Activated CD4-positive, alpha-beta T cell treated with anti-CD3 and anti-CD28 coated beads, Interleukin-2, amount 10 ng/mL, durations not matched to agents 24 days and 14 days (primary cell): Measurements from ENCODE around the gene ATP8B4. TPM values are rescaled to one million over a fixed set of nuclear protein-coding genes. Genes with fewer than 3 reads are reported as not detected.

ENCODE experiments used
- DNase-seq: peaks from one replicate; pipeline ENCODE4 v3.0.0; 2022
- H3K27ac Mint-ChIP-seq: one replicate; pipeline ENCODE4 v1.8.0; 2022; ENCODE audit warnings: mild to moderate bottlenecking, mixed read lengths
- H3K27me3 Mint-ChIP-seq: one replicate; pipeline ENCODE4 v1.8.0; 2022; ENCODE audit warnings: mixed read lengths
- H3K36me3 Mint-ChIP-seq: one replicate; pipeline ENCODE4 v1.8.0; 2022; ENCODE audit warnings: low read depth, mild to moderate bottlenecking, mixed read lengths
- H3K4me1 Mint-ChIP-seq: one replicate; pipeline ENCODE4 v1.8.0; 2021; ENCODE audit warnings: mixed read lengths
- H3K4me3 Mint-ChIP-seq: one replicate; pipeline ENCODE4 v1.8.0; 2022; ENCODE audit warnings: mild to moderate bottlenecking, moderate library complexity, mixed read lengths
- H3K9me3 Mint-ChIP-seq: one replicate; pipeline ENCODE4 v1.8.0; 2021; ENCODE audit warnings: mixed read lengths
- intact Hi-C: fragments of 100-400 bp; cut with micrococcal nuclease; formaldehyde crosslinking; loops from one replicate; pipeline ENCODE4 v1.15.1; 2023
- total RNA-seq: library from RNA; stranded (reverse); gene quantifications from 2 replicates; pipeline ENCODE4 v1.2.3, GENCODE V29; 2022

The ATP8B4 gene
- total RNA-seq, 1 donor from 2014 or later = 38.5 TPM

DNA sequence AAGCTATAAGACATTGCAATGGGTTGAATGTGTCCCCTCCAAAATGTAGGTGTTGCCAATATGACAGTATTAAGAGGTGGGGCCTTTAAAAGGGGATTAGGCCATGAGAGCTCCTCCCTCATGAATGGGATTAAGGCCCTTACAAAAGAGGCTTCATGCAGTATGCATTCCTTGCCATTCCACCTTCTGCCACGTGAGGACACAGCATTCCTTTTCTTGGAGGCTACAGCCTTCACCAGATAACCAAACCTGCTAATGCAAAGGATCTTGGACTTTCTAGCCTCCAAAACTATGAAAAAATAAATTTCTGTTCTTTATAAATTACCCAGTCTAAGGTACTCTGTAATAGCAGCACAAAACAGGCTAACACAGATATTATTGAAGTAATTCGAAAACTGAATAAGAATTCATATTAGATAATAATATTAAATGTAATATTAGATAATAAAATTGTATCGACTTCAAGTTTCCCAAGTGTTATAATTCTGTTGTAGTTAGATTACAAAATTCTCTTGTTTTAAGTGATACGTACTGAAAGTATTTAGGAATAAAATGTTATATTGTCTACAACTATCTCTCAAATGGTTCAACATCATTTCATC, 29.4 kb upstream of the ATP8B4 start:
- Mint-ChIP-seq H3K27me3 (no peaks in the 10 kb centered on the region), H3K4me1 (peaks cover 33% of the 10 kb centered on the region), H3K36me3 (peaks cover 13% of the 10 kb centered on the region), H3K27ac (no peak overlapping the region), H3K9me3 (no peaks in the 10 kb centered on the region), H3K4me3 (no peak overlapping the region)
- peak; percentile 49 for DNase-seq
- intact Hi-C loops = loop anchor here (5.0 to 10.0 kb wide), 5 partner anchors 154 to 1794 kb away; partner anchors contain the start of gene FGF7

DNA sequence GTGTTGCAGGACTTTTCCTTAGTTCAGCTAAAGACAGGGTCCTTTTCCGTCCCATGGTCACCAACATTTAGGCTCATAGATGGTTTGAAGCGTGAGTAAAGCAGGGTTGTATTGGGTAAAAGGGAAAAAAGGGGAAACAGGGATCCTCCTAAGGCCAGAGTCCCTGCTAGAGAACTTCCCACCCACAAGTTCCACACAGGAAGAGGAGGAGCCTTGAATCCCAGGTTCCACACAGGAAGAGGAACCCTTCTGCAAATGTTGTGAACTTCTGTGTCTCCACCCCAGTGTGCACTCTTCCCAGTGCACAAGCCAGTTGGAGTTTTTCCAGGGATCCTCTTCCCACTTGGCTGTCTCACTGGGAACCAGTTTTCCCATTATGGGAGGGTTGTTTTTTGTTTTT, 27.6 kb upstream of the ATP8B4 start:
- Mint-ChIP-seq H3K4me3 (no peak overlapping the region), H3K4me1 (peaks cover 44% of the 10 kb centered on the region)

DNA sequence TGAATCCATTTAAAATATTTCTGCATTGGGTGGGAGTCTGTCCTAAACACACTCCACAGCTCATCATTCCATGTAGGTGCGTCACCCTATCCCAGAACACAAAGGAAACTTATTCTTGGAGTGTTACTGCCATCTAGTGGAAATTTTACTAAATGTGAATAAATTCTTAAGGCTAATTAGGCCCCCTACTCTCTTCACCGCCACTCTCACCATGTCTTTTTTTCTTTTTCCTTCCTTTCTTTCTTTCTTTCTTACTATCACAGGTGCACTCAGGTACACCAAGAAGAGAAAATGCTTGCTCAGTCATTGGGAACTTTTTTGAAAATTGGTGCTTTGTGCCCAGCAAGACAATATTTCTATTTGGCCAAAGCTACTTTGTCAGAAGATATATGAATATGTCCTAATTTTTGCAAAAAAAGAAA, 26.4 kb upstream of the ATP8B4 start:
- Mint-ChIP-seq H3K4me1 (peaks cover 45% of the 10 kb centered on the region), H3K27me3 (no peaks in the 10 kb centered on the region), H3K4me3 (no peak overlapping the region), H3K27ac (no peak overlapping the region), H3K36me3 (peaks cover 25% of the 10 kb centered on the region), H3K9me3 (peaks cover 4% of the 10 kb centered on the region)
- intact Hi-C loops = loop anchor here (1.0 to 10.0 kb wide), 7 partner anchors 151 to 1791 kb away; partner anchors contain the start of genes DTWD1, FAM227B and FGF7
- DNase-seq = peak; percentile 62

More for the DNA sequence above, 27.6 kb upstream of the ATP8B4 start:
- peaks cover 4% of the 10 kb centered on the region for H3K9me3 Mint-ChIP-seq
- H3K27ac Mint-ChIP-seq = peak overlapping the region; percentile 13
- H3K36me3 Mint-ChIP-seq = peaks cover 24% of the 10 kb centered on the region
- H3K27me3 Mint-ChIP-seq = no peaks in the 10 kb centered on the region
- intact Hi-C loops = loop anchor here (5.0 to 10.0 kb wide), 5 partner anchors 152 to 1792 kb away; partner anchors contain the start of gene FGF7
- no peak for DNase-seq

DNA sequence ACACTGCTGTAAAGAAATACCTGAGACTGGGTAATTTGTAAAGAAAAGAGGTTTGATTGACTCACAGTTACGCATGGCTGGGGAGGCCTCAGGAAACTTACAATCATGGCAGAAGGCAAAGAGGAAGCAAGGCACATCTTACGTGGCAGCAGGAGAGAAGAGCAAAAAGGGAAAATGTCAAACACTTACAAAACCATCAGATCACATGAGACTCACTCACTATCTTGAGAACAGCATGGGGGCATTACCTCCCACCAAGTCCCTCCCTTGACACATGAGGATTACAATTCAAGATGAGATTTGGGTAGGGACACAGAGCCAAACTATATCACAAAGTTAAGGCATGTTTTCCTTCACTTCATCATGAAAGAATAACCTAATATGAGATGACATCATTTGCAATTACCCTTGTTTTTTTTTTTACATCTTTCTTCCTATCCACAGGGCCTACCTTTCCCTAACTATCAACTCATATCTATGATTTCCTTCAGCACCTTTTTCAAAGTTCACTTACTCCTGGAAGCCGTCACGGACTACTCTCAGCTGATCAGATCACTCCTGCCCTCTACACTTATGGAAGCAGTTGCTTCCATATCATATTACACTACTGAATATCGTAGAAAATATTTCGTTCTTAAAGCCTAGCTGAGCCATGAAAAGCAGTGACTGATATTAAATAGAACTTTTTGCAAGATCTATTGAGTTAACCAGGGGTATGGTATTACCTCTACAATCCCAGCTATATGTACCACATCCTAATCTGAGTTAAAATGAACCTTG, 25.5 kb upstream of the ATP8B4 start:
- H3K27ac Mint-ChIP-seq = peak overlapping the region; percentile 57

DNA sequence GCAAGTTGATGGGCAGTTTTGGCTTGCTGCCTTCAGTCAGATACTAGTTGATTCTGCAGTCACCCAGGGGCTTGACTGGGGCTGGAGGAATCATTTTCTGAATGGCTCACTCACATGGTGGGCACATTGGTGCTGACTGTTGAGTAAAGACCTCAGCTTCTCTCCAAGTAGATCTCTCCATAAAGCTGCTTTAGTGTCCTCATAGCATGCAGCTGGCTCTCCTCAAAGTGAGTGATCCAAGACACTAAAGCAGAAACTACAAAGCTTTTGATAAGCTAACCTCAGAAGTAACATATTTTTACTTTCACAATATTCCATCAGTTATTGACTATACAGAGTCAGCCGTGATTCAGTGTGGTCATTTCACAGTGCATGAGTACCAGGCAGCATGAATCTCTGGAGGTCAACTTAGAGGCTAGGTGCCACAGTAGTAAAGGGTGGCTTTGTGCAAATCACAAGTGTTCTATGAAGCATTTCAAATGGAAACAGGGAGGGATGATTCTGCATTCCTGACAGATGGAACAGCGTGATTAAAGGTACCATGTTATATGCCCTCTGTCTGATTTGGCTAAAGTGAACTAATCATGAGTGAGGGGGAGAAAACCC, 24.3 kb upstream of the ATP8B4 start:
- Mint-ChIP-seq H3K4me3 (no peak overlapping the region), H3K36me3 (peaks cover 26% of the 10 kb centered on the region), H3K27me3 (no peaks in the 10 kb centered on the region), H3K4me1 (peaks cover 43% of the 10 kb centered on the region), H3K9me3 (peaks cover 4% of the 10 kb centered on the region), H3K27ac (peak overlapping the region; percentile 3)
- DNase-seq = peak; percentile 53
- intact Hi-C loops = loop anchor here (5.0 to 10.0 kb wide), 4 partner anchors 149 to 1789 kb away; partner anchors contain the start of gene FGF7

More for the DNA sequence above, 25.5 kb upstream of the ATP8B4 start:
- H3K9me3 Mint-ChIP-seq = peaks cover 4% of the 10 kb centered on the region
- peaks cover 23% of the 10 kb centered on the region for H3K36me3 Mint-ChIP-seq
- no peaks in the 10 kb centered on the region for H3K27me3 Mint-ChIP-seq
- intact Hi-C loops = loop anchor here (1.0 to 10.0 kb wide), 8 partner anchors 150 to 1790 kb away; partner anchors contain the start of genes DTWD1, FAM227B and FGF7
- peak; percentile 53 for DNase-seq
- peaks cover 44% of the 10 kb centered on the region for H3K4me1 Mint-ChIP-seq
- no peak overlapping the region for H3K4me3 Mint-ChIP-seq

DNA sequence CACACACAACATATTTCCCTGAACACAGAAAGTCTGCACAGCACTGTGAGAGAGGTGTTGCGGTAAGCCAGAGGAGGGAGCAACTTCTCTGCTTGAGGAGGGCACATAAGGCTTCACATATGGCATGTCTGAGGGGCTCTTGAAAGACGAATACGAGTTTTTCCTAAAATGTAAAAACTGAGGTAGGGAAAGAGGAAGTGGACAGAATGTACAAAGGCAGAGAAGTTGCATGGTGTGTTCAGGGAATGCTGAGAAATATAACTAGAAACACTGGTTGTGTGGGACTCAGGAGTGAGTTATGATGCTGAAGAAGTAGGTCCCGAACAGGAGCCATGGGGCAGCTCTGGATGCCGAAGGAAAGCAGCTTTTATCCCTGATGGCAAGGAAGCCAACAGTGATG, 22.8 kb upstream of the ATP8B4 start:
- H3K9me3 Mint-ChIP-seq = peaks cover 4% of the 10 kb centered on the region
- H3K27me3 Mint-ChIP-seq = no peaks in the 10 kb centered on the region
- H3K4me3 Mint-ChIP-seq = no peak overlapping the region
- intact Hi-C loops = loop anchor here (5.0 to 10.0 kb wide), 4 partner anchors 147 to 1787 kb away; partner anchors contain the start of gene FGF7
- no peak overlapping the region for H3K27ac Mint-ChIP-seq
- peaks cover 30% of the 10 kb centered on the region for H3K36me3 Mint-ChIP-seq
- DNase-seq = no peak
- H3K4me1 Mint-ChIP-seq = peaks cover 57% of the 10 kb centered on the region

DNA sequence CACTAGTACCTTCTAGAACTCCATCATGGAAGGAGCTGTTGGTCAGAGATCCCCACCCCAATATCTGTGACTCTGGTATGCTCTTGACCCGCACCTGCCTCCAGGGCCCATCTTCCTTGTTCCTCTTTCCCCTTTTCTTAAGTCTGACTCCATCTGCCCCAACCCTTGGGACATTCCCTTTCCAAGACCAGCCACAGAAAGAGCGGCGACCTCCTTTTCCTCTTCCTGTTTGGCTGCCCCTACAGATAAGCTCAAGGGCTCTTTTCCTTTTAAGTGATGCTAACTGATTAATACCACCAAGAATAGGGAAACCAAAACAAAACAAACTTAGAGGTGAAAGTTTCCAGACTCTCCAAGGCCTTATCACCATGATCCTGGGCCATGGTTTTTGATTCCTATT, 21.9 kb upstream of the ATP8B4 start:
- Mint-ChIP-seq H3K27ac (peak overlapping the region; percentile 9), H3K27me3 (no peaks in the 10 kb centered on the region), H3K36me3 (peaks cover 31% of the 10 kb centered on the region), H3K4me1 (peaks cover 58% of the 10 kb centered on the region), H3K9me3 (peaks cover 4% of the 10 kb centered on the region), H3K4me3 (no peak overlapping the region)
- intact Hi-C loops = loop anchor here (5.0 to 10.0 kb wide), 4 partner anchors 146 to 1786 kb away; partner anchors contain the start of gene FGF7
- DNase-seq = peak; percentile 49

DNA sequence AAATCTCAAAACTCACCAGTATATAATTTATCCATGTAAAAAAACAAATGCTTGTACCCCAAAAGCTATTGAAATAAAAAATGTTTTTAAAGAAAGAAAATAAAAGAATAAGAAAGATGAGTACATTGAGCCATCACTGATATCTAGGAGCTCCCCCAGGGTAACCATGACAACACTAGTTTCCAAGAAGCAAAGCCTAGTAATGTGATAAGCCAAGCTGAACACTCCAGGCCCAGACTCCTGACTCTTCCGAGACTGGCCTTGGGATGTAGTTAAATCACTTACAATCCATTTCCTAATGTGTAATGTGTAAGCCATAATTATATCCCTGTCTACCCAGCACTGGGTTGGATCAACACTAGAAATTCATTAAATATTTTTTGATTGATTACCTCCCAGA, 21.1 kb upstream of the ATP8B4 start:
- peaks cover 2% of the 10 kb centered on the region for H3K27me3 Mint-ChIP-seq
- H3K9me3 Mint-ChIP-seq = peaks cover 4% of the 10 kb centered on the region
- no peak overlapping the region for H3K27ac Mint-ChIP-seq
- intact Hi-C loops = loop anchor here (5.0 to 10.0 kb wide), 4 partner anchors 145 to 1785 kb away; partner anchors contain the start of gene FGF7
- peak; percentile 45 for DNase-seq
- no peak overlapping the region for H3K4me3 Mint-ChIP-seq
- peaks cover 64% of the 10 kb centered on the region for H3K4me1 Mint-ChIP-seq
- peaks cover 36% of the 10 kb centered on the region for H3K36me3 Mint-ChIP-seq

DNA sequence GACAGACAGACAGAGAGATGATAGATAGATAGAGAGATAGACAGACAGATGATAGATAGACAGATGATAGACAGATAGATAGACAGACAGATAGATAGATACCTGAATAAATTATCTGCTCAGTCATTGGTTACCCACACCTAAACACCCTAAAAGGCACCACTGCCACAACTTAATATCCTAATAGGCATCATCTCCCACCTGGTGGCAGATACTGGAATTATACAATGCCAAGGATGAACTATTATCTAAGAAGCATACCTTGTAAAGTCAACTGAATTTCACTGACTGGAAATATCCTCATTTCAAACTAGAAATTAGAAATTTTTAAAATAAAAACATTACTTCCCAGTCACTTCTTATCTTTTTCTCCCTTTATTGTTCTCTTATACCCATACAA, 19.4 kb upstream of the ATP8B4 start:
- Mint-ChIP-seq H3K9me3 (peaks cover 4% of the 10 kb centered on the region), H3K4me3 (no peak overlapping the region), H3K27ac (peak overlapping the region; percentile 95), H3K36me3 (peaks cover 31% of the 10 kb centered on the region), H3K4me1 (peaks cover 64% of the 10 kb centered on the region), H3K27me3 (peaks cover 2% of the 10 kb centered on the region)
- DNase-seq = no peak
- intact Hi-C loops = loop anchor here (5.0 to 10.0 kb wide), 4 partner anchors 109 to 1254 kb away; partner anchors contain the start of gene COPS2

DNA sequence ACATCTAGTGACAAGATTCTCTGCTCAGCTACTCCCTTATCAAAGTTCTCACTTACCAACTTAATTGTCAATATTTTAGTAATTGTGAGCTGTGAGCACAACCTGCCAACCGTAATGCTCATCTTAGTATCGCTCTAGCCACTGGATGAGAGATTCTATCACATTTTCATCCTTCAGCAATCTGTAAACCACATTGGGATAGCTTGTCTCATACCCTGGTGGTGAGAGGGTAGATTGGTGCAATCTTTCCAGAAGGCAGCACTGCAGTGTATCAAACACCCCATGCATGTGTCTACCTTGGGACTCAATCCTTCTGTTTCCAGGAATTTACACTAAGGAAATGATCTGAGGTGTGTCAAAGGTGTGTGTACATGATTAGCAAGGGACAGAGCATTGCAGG, 18.9 kb upstream of the ATP8B4 start:
- Mint-ChIP-seq H3K4me1 (peaks cover 62% of the 10 kb centered on the region), H3K27me3 (peaks cover 2% of the 10 kb centered on the region), H3K4me3 (peak overlapping the region; percentile 7), H3K27ac (peak overlapping the region; percentile 95), H3K9me3 (peaks cover 4% of the 10 kb centered on the region), H3K36me3 (peaks cover 31% of the 10 kb centered on the region)
- peak; percentile 59 for DNase-seq
- intact Hi-C loops = loop anchor here (1.0 to 10.0 kb wide), 6 partner anchors 39 to 1253 kb away; partner anchors contain the start of gene COPS2

DNA sequence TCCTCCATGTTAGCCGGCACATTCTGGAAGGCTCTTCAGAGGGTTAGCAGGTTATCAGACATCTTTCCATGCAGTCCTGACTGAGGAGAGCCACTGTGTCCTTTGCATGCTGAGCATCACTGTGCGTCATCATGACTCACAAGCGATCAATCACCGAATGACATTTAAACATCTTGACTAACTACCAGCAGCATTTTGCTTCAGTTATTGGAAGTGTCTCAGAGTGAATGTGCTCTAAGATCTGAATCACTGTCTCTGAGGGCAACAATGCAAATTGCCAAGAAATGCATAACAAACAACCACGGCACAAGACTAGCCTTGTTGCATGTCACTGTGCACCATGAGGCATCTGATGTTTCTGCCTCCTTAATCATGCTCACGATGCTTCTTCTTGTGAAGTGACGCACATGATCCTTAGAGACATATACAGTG, 18.3 kb upstream of the ATP8B4 start:
- DNase-seq = peak; percentile 79
- peak overlapping the region; percentile 95 for H3K27ac Mint-ChIP-seq
- peak overlapping the region; percentile 74 for H3K4me3 Mint-ChIP-seq
- peaks cover 2% of the 10 kb centered on the region for H3K27me3 Mint-ChIP-seq
- peaks cover 8% of the 10 kb centered on the region for H3K9me3 Mint-ChIP-seq
- peaks cover 59% of the 10 kb centered on the region for H3K4me1 Mint-ChIP-seq
- intact Hi-C loops = loop anchor here (1.0 to 10.0 kb wide), 6 partner anchors 40 to 1253 kb away; partner anchors contain the start of gene COPS2
- peaks cover 31% of the 10 kb centered on the region for H3K36me3 Mint-ChIP-seq

DNA sequence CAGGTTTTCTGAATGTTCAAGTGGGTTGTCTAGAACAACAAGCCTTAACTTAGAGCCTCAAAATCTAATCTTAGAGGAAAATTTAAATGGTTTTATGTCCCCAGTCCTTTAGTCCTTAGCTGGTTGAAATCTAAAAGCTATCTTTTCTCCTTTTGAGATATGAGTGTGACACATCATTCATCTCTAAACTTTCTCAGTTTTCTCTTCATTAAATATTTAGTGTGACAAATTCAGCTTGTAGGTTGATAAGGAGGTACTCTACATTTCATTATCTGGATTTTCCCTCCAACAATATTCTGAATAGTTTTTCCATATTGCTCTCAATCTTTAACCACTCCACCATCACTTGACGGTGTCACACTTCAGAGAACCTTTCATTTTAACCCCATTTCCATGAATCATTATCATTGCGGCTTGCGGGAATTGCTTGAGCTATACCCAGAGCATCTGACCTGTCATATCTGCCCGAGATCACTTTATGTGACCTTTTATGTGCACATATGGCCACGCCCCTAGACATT, 16.1 kb upstream of the ATP8B4 start:
- peak overlapping the region; percentile 63 for H3K4me3 Mint-ChIP-seq
- DNase-seq = peak; percentile 90
- H3K4me1 Mint-ChIP-seq = peaks cover 53% of the 10 kb centered on the region
- intact Hi-C loops = loop anchor here (1.0 to 10.0 kb wide), 12 partner anchors 17 to 1250 kb away; partner anchors contain the start of genes COPS2 and SPPL2A
- peaks cover 28% of the 10 kb centered on the region for H3K36me3 Mint-ChIP-seq
- peak overlapping the region; percentile 95 for H3K27ac Mint-ChIP-seq
- peaks cover 8% of the 10 kb centered on the region for H3K9me3 Mint-ChIP-seq
- H3K27me3 Mint-ChIP-seq = peaks cover 2% of the 10 kb centered on the region

DNA sequence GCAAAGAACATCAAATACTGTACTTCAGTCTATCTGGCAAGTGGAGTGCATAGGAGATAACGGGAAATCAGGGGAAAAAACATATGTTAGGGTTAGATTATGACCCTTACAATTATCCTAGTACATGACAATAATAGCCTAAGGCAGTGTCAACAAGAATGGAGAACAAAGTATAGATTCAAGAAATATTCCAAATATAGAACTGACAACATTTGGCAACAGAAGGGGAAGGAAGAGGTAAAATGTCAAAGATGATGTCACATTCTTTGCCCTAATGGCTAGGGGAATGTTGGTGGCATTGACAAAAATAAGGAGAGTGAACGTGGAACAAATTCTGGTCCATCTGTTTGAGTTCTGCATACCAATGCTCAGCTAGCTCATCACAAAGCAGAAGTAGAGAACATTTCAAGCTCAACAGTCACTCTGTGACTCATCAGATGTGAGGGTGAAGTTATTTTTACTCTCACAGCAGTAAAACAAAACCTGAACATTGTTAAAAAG, 15.5 kb upstream of the ATP8B4 start:
- Mint-ChIP-seq H3K27ac (peak overlapping the region; percentile 95), H3K27me3 (peaks cover 2% of the 10 kb centered on the region), H3K36me3 (peaks cover 29% of the 10 kb centered on the region), H3K4me1 (peaks cover 52% of the 10 kb centered on the region), H3K4me3 (peak overlapping the region; percentile 63), H3K9me3 (peaks cover 10% of the 10 kb centered on the region)
- intact Hi-C loops = loop anchor here (1.0 to 10.0 kb wide), 12 partner anchors 16 to 1250 kb away; partner anchors contain the start of genes COPS2 and SPPL2A
- peak; percentile 67 for DNase-seq
